GM23338 (cell line): ENCODE measurements around the gene PPP5C.

Source experiments
- CREB1 ChIP-seq: fragments of 250-450 bp; sonication (Bioruptor Pico); IDR thresholded peaks from 2 replicates; pipeline ENCODE4 v1.5.0; 2020; ENCODE audit warnings: low read depth, mild to moderate bottlenecking, moderate library complexity
- EZH2 ChIP-seq: fragments of 200-600 bp; sonication (generic); IDR thresholded peaks from one replicate; pipeline ENCODE4 v1.8.0; 2017; ENCODE audit warnings: antibody characterized with exemption, mild to moderate bottlenecking, low read depth; ENCODE audit not compliant: unreplicated experiment
- EZH2phosphoT487 ChIP-seq: fragments of 200-600 bp; sonication (generic); IDR thresholded peaks from one replicate; pipeline ENCODE4 v1.8.1; 2018; ENCODE audit warnings: antibody characterized with exemption; ENCODE audit not compliant: unreplicated experiment
- POLR2AphosphoS5 ChIP-seq: IDR thresholded peaks from 2 replicates; pipeline ENCODE4 v1.6.1; 2016; ENCODE audit warnings: antibody characterized with exemption, low read depth
- STAT1 ChIP-seq: IDR thresholded peaks from one replicate; pipeline ENCODE4 v1.6.1; 2016; ENCODE audit warnings: antibody characterized with exemption; ENCODE audit not compliant: unreplicated experiment
- ZNF331 ChIP-seq: fragments of 250-450 bp; sonication (Bioruptor Pico); IDR thresholded peaks from 2 replicates; pipeline ENCODE4 v1.5.0; 2020; ENCODE audit warnings: low read depth, mild to moderate bottlenecking, moderate library complexity
- TF ChIP-seq, protein P1 (sequence below), 2 experiments: fragments of 200-600 bp in 1 of 2; sonication (generic) in 1 of 2; conservative IDR thresholded peaks; 2 replicates each; pipeline versions ENCODE4 v1.5.1 to v1.6.1; 2016 to 2017; ENCODE audit warnings: antibody characterized with exemption in 2 of 2, low read depth in 2 of 2, mild to moderate bottlenecking in 2 of 2, moderate library complexity in 1 of 2
- TF ChIP-seq, protein P2 (sequence below): IDR thresholded peaks from one replicate; pipeline ENCODE4 v1.6.1; 2018; ENCODE audit warnings: antibody characterized with exemption; ENCODE audit not compliant: unreplicated experiment

DNA sequence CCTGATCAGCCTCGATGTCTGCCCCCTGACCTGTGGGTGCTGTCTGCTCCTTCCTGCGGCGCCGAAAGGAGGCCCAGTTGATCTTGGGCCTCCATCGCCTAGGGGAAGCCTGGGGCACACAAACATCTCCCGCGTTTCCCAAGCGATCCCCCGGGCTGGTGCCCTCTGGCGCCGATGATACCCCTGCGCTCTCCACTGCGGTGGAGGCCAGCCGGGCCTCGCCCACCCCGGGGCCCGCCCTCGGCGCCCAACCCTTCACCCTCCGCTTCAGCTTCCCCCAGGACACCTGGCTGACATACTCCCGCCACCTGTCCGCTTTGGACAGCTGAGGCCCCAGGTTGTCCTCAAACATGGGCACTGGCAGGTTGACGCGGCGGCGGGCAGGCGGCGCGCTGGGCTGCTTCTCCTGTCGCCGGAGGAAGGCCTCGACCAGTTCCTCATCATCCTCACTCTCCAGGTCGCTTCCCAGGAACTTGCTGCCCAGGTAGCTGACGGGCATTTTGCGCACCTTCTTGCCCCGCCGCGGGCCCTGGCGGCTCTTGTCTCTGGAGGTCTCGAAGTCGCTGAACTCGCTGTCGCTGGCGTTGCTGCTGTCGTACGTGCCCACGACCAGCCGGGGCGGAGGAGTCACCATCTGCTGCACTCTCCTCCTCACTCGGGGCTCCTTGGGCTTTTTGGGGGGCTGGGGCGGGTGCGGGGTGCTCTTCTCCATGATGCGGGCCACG lies 65.2 kb downstream of the PPP5C start:
- no peak for TF ChIP-seq POLR2AphosphoS5
- peak; percentile 28 for TF ChIP-seq EZH2
- TF ChIP-seq, protein P1, sequence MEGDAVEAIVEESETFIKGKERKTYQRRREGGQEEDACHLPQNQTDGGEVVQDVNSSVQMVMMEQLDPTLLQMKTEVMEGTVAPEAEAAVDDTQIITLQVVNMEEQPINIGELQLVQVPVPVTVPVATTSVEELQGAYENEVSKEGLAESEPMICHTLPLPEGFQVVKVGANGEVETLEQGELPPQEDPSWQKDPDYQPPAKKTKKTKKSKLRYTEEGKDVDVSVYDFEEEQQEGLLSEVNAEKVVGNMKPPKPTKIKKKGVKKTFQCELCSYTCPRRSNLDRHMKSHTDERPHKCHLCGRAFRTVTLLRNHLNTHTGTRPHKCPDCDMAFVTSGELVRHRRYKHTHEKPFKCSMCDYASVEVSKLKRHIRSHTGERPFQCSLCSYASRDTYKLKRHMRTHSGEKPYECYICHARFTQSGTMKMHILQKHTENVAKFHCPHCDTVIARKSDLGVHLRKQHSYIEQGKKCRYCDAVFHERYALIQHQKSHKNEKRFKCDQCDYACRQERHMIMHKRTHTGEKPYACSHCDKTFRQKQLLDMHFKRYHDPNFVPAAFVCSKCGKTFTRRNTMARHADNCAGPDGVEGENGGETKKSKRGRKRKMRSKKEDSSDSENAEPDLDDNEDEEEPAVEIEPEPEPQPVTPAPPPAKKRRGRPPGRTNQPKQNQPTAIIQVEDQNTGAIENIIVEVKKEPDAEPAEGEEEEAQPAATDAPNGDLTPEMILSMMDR (conservative IDR thresholded peaks at IDR 0.05; ENCODE audit: low read depth in 2 of 2): no peak; a peak in 1 of 4 replicates
- TF ChIP-seq CREB1: no peak
- TF ChIP-seq STAT1: no peak
- TF ChIP-seq, protein P2, sequence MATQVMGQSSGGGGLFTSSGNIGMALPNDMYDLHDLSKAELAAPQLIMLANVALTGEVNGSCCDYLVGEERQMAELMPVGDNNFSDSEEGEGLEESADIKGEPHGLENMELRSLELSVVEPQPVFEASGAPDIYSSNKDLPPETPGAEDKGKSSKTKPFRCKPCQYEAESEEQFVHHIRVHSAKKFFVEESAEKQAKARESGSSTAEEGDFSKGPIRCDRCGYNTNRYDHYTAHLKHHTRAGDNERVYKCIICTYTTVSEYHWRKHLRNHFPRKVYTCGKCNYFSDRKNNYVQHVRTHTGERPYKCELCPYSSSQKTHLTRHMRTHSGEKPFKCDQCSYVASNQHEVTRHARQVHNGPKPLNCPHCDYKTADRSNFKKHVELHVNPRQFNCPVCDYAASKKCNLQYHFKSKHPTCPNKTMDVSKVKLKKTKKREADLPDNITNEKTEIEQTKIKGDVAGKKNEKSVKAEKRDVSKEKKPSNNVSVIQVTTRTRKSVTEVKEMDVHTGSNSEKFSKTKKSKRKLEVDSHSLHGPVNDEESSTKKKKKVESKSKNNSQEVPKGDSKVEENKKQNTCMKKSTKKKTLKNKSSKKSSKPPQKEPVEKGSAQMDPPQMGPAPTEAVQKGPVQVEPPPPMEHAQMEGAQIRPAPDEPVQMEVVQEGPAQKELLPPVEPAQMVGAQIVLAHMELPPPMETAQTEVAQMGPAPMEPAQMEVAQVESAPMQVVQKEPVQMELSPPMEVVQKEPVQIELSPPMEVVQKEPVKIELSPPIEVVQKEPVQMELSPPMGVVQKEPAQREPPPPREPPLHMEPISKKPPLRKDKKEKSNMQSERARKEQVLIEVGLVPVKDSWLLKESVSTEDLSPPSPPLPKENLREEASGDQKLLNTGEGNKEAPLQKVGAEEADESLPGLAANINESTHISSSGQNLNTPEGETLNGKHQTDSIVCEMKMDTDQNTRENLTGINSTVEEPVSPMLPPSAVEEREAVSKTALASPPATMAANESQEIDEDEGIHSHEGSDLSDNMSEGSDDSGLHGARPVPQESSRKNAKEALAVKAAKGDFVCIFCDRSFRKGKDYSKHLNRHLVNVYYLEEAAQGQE: no peak
- TF ChIP-seq ZNF331: no peak
- TF ChIP-seq EZH2phosphoT487: no peak
